ENCODE results near the gene EXOSC10. TPM values are rescaled to one million over a fixed set of nuclear protein-coding genes. Genes with fewer than 3 reads are reported as not detected.

The EXOSC10 gene
- total and polyA plus RNA-seq, 2 of the 13 experiments (the other 11 are each of a cell fraction or from before 2014, with no cell fraction given), result 48.4 to 67.6 TPM

- TF ChIP-seq ZHX1 (CRISPR knock-in tag; IDR thresholded peaks at IDR 0.05; ENCODE audit: low read depth), result no peak
- no peak for TF ChIP-seq ZSCAN9 (CRISPR knock-in tag; IDR thresholded peaks at IDR 0.05; ENCODE audit: borderline replicate concordance)
- no peak for TF ChIP-seq USF2 (IDR thresholded peaks at IDR 0.05; ENCODE audit: low read depth, low read length)
- TF ChIP-seq USF2 (CRISPR knock-in tag; IDR thresholded peaks at IDR 0.05; ENCODE audit: borderline replicate concordance), result no peak
- 0 out of 2 replicates have a peak, but pooled peaks have one; percentile 34 for TF ChIP-seq MED13 (CRISPR knock-in tag; IDR thresholded peaks at IDR 0.05)
- no peak for TF ChIP-seq WIZ (CRISPR knock-in tag; IDR thresholded peaks at IDR 0.05)
- TF ChIP-seq PHB2 (IDR thresholded peaks at IDR 0.05; ENCODE audit: partially characterized antibody), result no peak
- no peak for TF ChIP-seq HBP1 (CRISPR knock-in tag; IDR thresholded peaks at IDR 0.05; ENCODE audit: low read depth)
- TF ChIP-seq POLR2AphosphoS5 (IDR thresholded peaks at IDR 0.05; ENCODE audit: low read depth, low read length), result peak; percentile 78
- no peak for TF ChIP-seq DPF2 (CRISPR knock-in tag; IDR thresholded peaks at IDR 0.05; ENCODE audit: borderline replicate concordance, low read depth)
- no peak for TF ChIP-seq MLLT10 (CRISPR knock-in tag; IDR thresholded peaks at IDR 0.05)
- TF ChIP-seq ZNF790 (CRISPR knock-in tag; IDR thresholded peaks at IDR 0.05; ENCODE audit: borderline replicate concordance), result peak; percentile 73; the same call in 1 of the 2 replicates
- TF ChIP-seq RAD21 (CRISPR knock-in tag; IDR thresholded peaks at IDR 0.05), result no peak; the same call in none of the 2 replicates
- no peak for TF ChIP-seq CBFB (CRISPR knock-in tag; IDR thresholded peaks at IDR 0.05)
- TF ChIP-seq HNRNPLL (IDR thresholded peaks at IDR 0.05; ENCODE audit: low read depth, low read length, poor library complexity, severe bottlenecking), result peak; percentile 27
- TF ChIP-seq NAIF1 (CRISPR knock-in tag; IDR thresholded peaks at IDR 0.05; ENCODE audit: borderline replicate concordance), result no peak
- no peak for TF ChIP-seq HOXA9 (CRISPR knock-in tag; IDR thresholded peaks at IDR 0.05; ENCODE audit: borderline replicate concordance)
- TF ChIP-seq SOX6 (IDR thresholded peaks at IDR 0.05), result no peak
- TF ChIP-seq SOX6 (CRISPR knock-in tag; IDR thresholded peaks at IDR 0.05), result peak; percentile 39; the same call in 1 of the 2 replicates
- peak; percentile 17; the same call in 1 of the 2 replicates for TF ChIP-seq ERF (CRISPR knock-in tag; IDR thresholded peaks at IDR 0.05)
- no peak for TF ChIP-seq ZNF75D (CRISPR knock-in tag; IDR thresholded peaks at IDR 0.05; ENCODE audit: borderline replicate concordance)
- TF ChIP-seq SNAPC2 (CRISPR knock-in tag; IDR thresholded peaks at IDR 0.05), result no peak
- TF ChIP-seq ZNF280B (CRISPR knock-in tag; IDR thresholded peaks at IDR 0.05; ENCODE audit: borderline replicate concordance), result 0 out of 2 replicates have a peak, but pooled peaks have one; percentile 16
These were observed 52.9 kb downstream of the EXOSC10 start, which contains the start of gene MASP2 (continued) for GRCh38 chr1:11046625-11047365.

Measured in HepG2 (cell line).